ENCODE results near the gene GRIN3A.

The GRIN3A gene

GRCh38 chr9:101524371-101524770 lies 214.1 kb downstream of the GRIN3A start:
- Histone ChIP-seq H3K4me1 (ENCODE audit: control insufficient read depth in 2 of 2, insufficient read depth in 1 of 2, low read depth in 1 of 2, low read length in 2 of 2) (no peaks in the 10 kb centered on the region), H4K91ac (ENCODE audit: low read depth, low read length, poor library complexity) (no peak overlapping the region), H3K14ac (ENCODE audit: low read length) (no peak overlapping the region), H2BK5ac (ENCODE audit: low read length) (no peak overlapping the region), H3K9me3 (replicated peaks in 1 of 2; ENCODE audit: control insufficient read depth in 2 of 2, insufficient read depth in 1 of 2, low read depth in 1 of 2, low read length in 2 of 2) (no peaks in the 10 kb centered on the region), H4K8ac (ENCODE audit: low read depth, low read length) (no peak overlapping the region), H3K18ac (ENCODE audit: low read length) (no peak overlapping the region), H3K27ac (replicated peaks; ENCODE audit: low read length) (no peak overlapping the region), H3K4me2 (ENCODE audit: insufficient read depth, low read length, poor library complexity, severe bottlenecking) (no peak overlapping the region), H2AK5ac (ENCODE audit: low read depth, low read length) (no peak overlapping the region), H3K79me1 (ENCODE audit: low read depth, low read length) (no peaks in the 10 kb centered on the region), H3K23ac (ENCODE audit: low read depth, low read length, poor library complexity) (no peak overlapping the region), H2BK120ac (ENCODE audit: low read depth, low read length) (no peak overlapping the region), H2BK15ac (ENCODE audit: low read length) (no peak overlapping the region), H2BK12ac (ENCODE audit: low read length) (no peak overlapping the region), H3K4me3 (ENCODE audit: low read length in 2 of 2) (no peak overlapping the region), H3K9ac (ENCODE audit: low read depth, low read length, poor library complexity) (no peak overlapping the region), H3K4ac (ENCODE audit: low read length) (no peak overlapping the region), H2AFZ (ENCODE audit: low read length) (no peak overlapping the region), H3K27me3 (ENCODE audit: control insufficient read depth in 3 of 3, insufficient read depth in 3 of 3, low read depth in 1 of 3, low read length in 3 of 3) (peaks cover 0 to 4% (median 0%) of the 10 kb centered on the region in 3 experiments), H3K36me3 (replicated peaks in 1 of 2; ENCODE audit: control insufficient read depth in 2 of 2, insufficient read depth in 2 of 2, low read length in 2 of 2) (no peaks in the 10 kb centered on the region)
- DNase-seq (ENCODE audit: low spot score): no peak
- no CpG with 5 or more reads among the region's 6 CpGs for WGBS, 2 donors (ENCODE audit: extremely low coverage in 2 of 2, insufficient read length in 2 of 2, insufficient replicate concordance in 1 of 2)

Data from neuronal stem cell (in vitro differentiated cells).